HG02623 (cell line): Measurements from ENCODE around the gene SH2D3A.

ENCODE experiments used
- ATAC-seq: cut with Tn5 transposase; IDR thresholded peaks from one replicate; pipeline ENCODE4 v1.9.1; 2021; ENCODE audit warnings: moderate library complexity; ENCODE audit not compliant: unreplicated experiment

The SH2D3A gene

DNA sequence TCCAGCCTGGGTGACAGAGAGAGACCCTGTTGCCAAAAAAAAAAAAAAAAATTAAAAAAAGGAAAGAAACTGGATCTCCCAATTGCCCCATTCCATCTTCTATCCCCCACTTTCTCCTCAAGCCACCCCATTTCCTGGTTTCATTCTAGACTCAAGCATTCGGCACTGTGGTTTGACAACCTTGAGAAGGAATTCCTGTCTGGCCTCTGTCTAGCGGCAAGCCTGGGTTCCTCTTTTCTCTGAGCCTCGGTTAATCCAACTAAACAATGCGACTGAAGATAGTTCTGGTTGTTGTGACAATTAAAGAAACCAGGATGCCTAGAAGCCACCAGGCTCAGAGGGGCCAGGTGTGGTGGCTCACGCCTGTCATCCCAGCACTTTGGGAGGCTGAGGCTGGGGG lies 43.5 kb downstream of the SH2D3A start:
- ATAC-seq, result no peak

DNA sequence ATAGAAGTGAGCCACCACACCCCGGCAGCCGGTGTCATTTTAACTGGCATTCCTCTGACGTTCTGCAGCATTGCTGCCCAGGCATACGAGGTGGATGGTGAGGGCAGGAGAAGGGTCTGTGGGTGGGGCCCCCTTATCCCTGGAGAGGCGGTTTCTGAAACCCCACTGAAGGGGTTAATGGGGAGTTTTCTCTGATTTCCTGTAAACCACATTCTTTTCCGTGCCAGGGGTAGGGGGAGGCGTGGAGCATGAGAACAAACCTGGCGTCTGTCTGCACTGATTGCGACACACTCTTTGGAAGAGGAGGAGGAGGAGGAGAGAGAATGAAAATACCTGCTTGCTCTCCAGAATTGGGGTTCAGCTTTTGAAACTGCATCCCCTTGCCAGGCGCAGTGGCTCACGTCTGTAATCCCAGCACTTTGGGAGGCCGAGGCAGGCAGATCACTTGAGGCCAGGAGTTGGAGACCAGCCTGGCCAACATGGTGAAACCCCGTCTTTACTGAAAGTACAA lies 44.1 kb downstream of the SH2D3A start:
- ATAC-seq, result no peak

GRCh38 chr19:6721773-6722172 lies 45.5 kb downstream of the SH2D3A start:
- ATAC-seq, result no peak

DNA sequence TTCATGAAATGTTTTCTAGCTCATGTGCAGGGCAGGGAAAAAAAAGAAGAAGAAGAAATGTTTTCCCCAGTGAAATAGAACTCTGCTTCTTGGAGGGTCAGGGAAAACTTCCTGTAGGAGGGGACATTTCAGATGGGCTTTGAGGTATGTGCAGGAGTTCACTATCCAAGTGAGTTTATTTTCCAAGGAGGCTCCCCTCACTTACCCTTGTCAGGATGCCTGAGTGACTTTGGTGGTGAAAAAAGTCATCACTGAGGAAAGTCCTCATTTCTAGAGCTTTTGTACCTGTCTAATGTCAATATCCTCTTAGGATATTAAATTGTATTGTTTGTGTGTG lies 46.1 kb downstream of the SH2D3A start:
- ATAC-seq, result no peak

DNA sequence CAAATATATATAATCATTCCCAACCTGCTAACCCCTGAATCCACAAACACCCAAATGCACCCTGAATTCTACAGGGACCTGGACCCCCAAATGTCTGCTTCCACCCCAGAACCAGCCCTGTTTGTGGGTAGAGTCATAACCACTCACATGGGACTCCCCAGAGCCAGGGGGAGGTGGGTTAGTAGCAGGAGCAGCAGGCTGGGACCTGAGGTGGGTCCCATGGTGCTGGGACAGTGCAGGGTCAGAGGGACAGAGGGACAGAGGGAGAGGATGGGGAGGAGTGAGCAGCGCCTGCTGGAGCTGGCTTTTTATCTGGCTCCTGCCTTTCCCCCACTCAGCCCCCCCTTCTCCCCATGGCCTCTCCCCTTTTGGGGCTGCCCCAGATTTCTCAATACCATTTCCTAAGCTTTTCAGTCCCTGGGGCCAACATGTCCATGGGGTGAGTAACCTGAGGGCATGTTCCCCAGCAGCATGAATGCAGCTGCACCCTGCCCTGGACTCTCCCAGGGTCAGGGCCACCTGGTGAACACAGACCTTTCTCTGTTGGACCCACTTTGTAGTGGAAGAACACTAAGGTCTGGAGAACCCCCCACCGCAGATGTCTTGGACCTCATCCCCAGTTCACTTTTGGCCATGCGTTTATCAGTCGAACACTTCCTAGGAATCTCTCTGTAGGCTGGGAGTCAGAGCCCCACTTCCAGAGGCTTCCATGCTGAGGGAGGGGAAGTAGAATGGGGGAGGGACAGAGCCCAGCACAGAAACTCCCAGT lies 46.7 kb downstream of the SH2D3A start, which contains the start of gene C3:
Gene C3 (minus strand): TSS at position 282 of the 769 bp plus-strand sequence. CDS start 61 bp downstream, at position 221.
- ATAC-seq, result no peak

GRCh38 chr19:6719992-6720368 lies 47.3 kb downstream of the SH2D3A start:
- ATAC-seq, result no peak

GRCh38 chr19:6719540-6719861 lies 47.7 kb downstream of the SH2D3A start:
- ATAC-seq, result no peak

- no peak for ATAC-seq
These were observed 48.3 kb downstream of the SH2D3A start for GRCh38 chr19:6718741-6719539.

DNA sequence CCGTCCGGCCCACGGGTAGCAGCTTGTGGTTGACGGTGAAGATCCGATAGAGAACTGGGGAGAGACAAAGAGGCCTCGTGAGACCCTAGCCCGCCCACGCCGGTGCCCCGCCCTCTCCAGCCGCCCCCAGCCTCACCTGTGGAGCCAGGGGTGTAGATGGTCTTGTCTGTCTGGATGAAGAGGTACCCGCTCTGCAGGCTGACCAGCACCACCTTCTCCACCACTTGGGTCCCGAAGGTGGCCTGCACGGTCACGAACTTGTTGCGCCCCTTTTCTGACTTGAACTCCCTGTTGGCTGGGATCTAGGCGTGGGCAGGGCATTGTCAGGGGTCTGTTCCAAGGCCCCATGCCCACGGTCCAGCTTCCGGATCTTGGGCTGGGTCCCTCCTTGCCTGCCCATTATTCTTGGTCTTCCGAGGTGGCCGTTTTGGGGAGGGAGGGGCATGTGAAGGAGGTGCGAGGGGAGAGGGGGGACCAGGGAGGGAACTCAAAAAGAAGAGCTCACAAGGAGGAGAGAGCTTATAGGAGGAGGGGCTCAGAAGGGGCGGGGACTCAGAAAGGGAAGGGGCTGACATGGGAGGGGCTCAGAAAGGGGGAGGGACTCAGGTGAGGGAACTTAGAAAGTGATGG lies 49.0 kb downstream of the SH2D3A start:
- ATAC-seq, result no peak

DNA sequence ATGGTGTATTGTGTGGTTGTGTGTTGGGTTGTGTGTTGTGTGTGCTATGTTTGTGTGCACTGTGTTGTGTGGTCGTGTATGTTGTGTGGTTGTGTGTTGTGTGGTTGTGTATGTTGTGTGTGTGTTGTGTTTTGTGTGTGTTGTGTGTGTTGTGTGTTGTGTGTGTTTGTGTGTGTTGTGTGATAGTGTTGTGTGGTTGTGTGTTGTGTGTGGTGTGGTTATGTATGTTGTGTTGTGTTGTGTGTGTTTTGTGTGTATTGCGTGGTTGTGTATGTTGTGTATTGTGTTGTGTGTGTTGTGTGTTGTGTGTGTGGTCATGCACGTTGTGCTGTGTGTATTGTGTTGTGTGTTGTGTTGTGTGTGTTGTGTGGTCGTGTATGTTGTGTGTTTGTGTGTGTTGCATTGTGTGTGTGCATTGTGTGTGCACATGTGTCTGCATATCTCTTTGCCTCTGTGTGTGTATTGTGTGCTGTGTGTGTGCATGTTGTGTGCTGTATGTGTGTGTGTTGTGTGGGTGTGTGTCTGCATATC lies 49.7 kb downstream of the SH2D3A start:
- ATAC-seq, result no peak

GRCh38 chr19:6717036-6717435 lies 50.2 kb downstream of the SH2D3A start:
- no peak for ATAC-seq

DNA sequence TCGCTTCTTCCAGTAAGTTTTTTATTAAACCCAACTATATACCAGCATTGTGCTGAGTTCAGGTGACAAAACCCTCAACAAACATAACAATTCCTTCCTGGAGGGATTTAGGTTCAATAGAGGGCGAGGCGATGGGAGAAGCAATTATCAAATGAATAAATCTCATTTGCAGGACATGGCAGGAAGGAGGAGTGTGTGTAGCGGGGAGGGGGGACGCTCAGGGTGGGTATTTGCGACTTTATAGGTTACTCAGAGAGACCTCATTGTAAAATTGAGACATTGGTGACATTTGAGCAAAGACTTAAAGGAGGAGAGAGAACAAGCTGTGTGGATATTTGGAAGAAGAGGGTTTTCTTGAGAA lies 50.6 kb downstream of the SH2D3A start:
- ATAC-seq, result no peak

DNA sequence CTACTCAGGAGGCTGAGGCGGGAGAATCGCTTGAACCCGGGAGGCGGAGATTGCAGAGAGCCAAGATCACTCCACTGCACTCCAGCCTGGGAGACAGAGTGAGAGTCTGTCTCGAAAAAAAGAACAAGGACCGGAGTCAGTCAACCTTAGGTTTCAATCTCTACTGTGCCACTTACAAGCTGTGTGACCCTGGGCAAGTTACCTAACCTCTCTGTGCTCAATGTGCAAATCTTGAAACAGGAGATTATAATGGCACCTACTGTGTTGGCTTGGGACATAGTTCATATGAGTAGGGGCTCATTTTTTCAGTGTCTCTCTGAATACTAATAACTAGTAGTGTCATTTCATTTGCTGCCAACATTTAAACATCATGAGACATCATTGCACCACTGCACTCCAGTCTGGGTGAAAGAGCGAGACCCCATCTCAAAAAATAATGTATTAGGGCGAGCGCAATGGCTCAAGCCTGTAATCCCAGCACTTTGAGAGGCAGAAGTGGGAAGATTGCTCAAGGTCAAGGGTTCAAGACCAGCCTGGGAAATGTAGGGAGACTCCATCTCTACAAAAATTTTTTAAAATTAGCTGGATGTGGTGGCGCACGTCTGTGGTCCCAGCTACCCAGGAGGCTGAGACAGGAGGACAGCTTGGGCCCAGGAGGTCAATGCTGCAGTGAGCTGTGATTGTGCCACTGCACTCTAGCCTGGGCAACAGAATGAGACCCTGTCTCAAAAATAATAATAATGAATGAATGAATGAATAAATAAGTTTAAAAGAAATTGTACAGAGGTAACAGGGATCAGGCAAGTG lies 52.3 kb downstream of the SH2D3A start:
- ATAC-seq, result no peak

DNA sequence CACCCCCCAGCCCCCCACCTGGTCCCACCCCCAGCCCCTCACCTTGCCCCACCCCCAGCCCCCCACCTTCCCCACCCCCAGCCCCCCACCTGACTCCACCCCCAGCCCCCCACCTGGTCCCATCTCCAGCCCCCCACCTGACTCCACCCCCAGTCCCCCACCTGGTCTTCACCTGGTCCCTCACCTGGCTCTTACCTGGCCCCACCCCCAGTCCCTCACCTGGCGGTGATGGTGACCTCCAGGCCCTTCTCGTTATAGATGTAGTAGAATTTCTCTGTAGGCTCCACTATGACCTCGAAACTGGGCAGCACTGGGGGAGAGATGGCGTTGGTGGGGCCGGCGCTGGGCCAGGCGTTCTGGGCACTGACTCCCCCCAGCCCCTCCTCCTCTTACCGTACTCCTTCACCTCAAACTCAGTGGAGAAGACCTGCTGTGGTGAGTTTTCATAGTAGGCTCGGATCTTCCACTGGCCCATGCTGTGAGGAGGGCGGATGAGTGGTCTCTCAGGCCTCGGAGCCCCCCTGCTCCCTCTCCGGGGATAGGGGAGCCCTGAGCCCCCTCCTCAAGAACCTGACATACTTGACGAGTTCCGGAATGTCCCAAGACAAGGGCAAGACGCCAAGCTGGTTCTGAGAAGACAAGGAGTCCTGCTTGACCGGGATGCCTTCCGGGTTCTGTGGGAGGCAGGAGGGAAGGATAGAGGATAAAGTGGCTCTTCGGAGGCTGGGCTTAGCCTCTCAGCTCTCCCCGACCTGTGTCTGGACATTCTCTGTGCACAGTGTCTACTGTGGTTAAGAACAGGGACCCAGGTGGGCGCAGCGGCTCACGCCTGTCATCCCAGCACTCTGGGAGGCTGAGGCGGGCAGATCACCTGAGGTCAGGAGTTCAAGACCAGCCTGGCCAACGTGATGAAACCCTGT lies 53.2 kb downstream of the SH2D3A start:
- ATAC-seq, result no peak

DNA sequence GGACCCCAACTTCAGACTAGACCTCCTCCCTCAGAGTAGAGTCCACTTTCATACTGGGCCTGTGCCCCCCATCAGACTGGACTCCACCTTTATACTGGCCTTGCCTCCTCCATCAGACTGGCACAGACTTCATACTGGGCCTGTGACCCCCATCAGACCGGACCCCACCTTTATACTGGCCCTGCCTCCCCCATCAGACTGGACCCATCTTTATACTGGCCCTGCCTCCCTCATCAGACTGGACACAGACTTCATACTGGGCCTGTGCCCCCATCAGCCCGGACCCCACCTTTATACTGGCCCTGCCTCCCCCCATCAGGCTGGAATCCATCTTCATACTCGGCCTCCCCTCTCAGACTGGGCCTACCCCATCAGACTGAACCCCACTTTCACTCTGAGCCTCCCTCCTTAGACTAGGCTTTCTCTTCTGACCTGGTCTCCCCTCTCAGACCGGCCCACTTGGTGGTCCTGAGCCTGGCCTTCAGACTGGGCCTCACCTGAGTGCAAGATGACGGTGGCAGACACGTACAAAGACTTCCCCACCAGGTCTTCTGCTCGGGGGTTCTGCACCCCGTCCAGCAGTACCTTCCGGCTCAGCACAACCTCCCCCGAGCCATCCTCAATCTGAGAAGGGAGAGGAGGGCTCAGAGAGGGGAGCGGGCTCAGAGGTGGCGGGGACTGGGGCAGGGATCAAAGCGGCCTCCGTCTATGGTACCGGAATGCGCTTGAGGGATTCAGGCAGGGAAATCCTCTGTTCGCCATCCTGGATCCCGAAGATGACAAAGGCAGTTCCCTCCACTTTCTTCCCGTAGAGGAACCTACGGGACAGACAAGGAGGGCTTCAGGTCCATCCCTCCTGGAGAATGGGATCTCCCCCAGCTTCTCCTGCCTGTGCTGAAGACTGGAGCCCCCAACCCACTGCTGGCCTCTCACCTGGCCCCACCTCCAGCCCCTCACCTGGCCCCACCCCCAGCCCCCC lies 54.3 kb downstream of the SH2D3A start:
- no peak for ATAC-seq

- no peak for ATAC-seq
These were observed 55.0 kb downstream of the SH2D3A start for GRCh38 chr19:6712231-6712630.

DNA sequence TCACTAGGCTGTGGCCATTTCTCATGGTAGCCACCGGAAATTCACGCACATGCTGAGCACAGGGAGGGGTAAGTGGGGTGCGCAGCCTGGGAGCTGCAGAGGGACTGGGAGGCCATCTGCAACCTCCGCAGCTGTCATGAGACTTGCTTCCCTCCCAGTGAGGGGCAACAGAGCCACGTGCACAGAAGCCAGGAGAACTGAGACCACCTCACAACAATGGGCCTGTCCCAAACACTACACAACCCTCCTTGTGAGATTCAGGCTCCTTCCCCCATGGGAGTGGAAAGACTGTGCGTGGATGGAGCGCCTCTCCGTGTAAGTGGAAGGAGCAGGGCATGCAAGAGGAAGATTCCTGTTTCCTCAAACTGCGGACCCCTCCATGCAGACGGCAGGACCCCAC lies 55.6 kb downstream of the SH2D3A start:
- no peak for ATAC-seq

DNA sequence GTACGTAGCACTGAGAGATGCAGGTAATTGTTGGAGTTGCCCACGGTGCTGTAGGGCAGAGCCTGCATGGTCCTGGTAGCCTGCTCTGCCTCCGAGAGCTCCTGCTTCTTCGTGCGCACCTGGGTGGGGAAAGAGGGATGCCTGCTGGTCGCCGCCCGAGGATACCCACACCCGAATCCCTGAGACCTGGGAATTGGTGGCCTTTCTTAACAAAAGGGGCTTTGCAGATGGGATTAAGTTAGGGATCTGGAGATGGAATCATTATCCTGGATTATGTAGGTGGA lies 56.2 kb downstream of the SH2D3A start:
- no peak for ATAC-seq
